H7 (cell line): ENCODE results near the gene PDE8B. TPM values are rescaled to one million over a fixed set of nuclear protein-coding genes. Genes with fewer than 3 reads are reported as not detected.
"Not testable (repeated sequence)": the region's sequence is repeated elsewhere in the genome, so short reads cannot be mapped to it uniquely, and the experiment has no call there.

ENCODE experiments used
- DNase-seq: peaks from one replicate; pipeline ENCODE4 v3.0.0; 2012
- H3K27me3 ChIP-seq: 2 replicates; pipeline ENCODE4 v1.6.0; 2011; ENCODE audit warnings: mild to moderate bottlenecking, low read length; ENCODE audit not compliant: control insufficient read depth, insufficient read depth
- H3K36me3 ChIP-seq: replicated peaks from 2 replicates; pipeline ENCODE4 v1.5.1; 2011; ENCODE audit warnings: low read length; ENCODE audit not compliant: control insufficient read depth, insufficient read depth
- H3K4me3 ChIP-seq: 2 replicates; pipeline ENCODE4 v1.5.1; 2011; ENCODE audit warnings: low read depth, mild to moderate bottlenecking, control low read depth, low read length, moderate library complexity; ENCODE audit not compliant: insufficient read depth
- total RNA-seq: library from RNA; depleted of rRNA; stranded (reverse); fragments of >200 nt; shearing (Covaris generic); gene quantifications from 2 replicates; pipeline ENCODE4 v1.2.3, GENCODE V29; 2014; rRNA removed

Gene PDE8B
- total RNA-seq, 1 experiment from 2014 or later = 0.03 TPM

- not testable (repeated sequence) for DNase-seq, H3K4me3 ChIP-seq, H3K27me3 ChIP-seq, H3K36me3 ChIP-seq
These were observed 264.6 kb downstream of the PDE8B start for GRCh38 chr5:77475041-77475440.

Other genes with a start within 250 kb of the PDE8B start
- 17.8 and 24.5 TPM in 2 replicates for gene AGGF1, start 180.3 kb upstream of the PDE8B start, total RNA-seq
- gene ZBED3, start 123.4 kb upstream of the PDE8B start, total RNA-seq = 1.6 and 1.9 TPM in 2 replicates